HuH-7.5 (cell line): ENCODE measurements around the gene LPA.
"Not testable (repeated sequence)": the region's sequence is repeated elsewhere in the genome, so short reads cannot be mapped to it uniquely, and the experiment has no call there.

Source experiments
- DNase-seq: peaks from one replicate; pipeline ENCODE4 v3.0.0; 2011; ENCODE audit warnings: low spot score

LPA gene

GRCh38 chr6:160664198-160664597, at the start of gene LPA:
TSS of gene LPA (minus strand) at chr6:160664275. CDS start at chr6:160664214, 61 bp downstream.
- DNase-seq, result not testable (repeated sequence)

DNA sequence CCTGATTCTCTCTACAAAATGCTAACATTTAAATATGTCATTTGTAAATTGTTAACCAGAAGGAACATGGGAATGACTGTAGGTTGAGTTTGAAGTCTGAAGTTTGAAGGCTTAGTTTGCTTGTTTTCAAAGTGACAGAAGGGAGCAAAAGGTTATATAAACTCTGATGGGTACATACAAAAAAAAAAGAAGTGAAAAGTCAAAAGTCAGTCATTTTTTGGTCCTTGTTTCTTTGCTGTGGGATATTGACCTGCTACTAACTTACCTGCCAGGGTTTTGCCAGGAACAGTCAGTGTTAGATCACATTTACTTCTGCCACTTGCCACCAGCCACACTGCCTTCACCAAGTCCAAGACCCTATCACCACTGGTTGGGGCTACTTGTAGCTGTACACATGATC, 44.9 kb upstream of the LPA start:
- DNase-seq, result not testable (repeated sequence)

GRCh38 chr6:160704688-160705087, 40.6 kb upstream of the LPA start:
- not testable (repeated sequence) for DNase-seq

DNA sequence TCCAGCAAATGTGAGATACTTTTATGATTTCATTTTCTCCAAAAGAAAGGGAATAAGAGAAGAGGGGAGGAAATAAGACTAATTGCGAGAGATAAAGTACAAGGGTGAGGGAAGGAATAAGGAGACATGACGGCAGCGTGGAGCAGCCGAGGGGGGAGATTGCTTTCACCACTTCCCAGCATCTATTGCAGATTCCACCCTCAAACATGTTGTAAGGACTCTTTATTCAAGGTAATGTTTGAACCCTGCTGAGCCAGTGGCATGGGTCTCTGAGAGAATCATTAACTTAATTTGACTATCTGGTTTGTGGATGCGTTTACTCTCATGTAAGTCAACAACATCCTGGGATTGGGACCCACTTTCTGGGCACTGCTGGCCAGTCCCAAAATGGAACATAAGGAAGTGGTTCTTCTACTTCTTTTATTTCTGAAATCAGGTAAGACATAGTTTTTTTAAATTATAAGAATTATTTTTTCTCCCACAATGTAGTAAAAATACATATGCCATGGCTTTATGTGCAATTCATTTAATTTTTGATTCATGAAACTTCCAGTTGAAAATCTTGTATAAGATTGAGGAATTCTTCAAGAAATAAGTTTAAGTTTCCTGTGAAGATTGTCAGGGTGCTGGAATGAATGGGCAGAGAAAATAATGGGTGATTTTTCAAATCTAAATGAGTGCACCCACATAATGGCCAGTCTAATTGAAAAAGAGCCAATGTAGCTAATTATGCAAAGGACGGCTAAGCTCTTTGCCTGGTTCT, 38.0 kb upstream of the LPA start, which contains the start of gene PLG:
TSS of gene PLG (plus strand) at position 327 of the 763 bp plus-strand sequence. CDS start at position 388, 61 bp downstream.
- not testable (repeated sequence) for DNase-seq

GRCh38 chr6:160697826-160698225, 33.8 kb upstream of the LPA start:
- no peak for DNase-seq

- not testable (repeated sequence) for DNase-seq
Measured at GRCh38 chr6:160696884-160697283, 32.8 kb upstream of the LPA start.

DNA sequence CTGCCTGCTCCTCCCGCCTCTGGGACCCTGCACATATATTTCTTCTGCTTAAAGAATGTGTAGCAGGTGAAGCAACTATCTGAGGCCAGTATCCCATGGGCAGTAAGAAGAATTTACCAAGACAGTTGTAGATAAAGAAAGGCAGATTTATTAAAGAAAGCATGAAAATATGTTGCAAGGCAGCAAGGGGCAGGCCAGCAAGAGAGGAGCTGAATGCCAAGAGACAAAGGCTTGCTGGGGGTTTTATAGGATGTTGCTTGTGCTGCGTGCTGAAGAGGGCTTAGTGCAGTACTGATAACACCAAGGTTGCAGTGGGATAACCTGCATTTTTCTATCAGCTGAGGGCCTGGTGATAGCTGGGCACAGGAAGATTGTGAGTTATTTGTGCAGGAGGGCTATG, 31.5 kb upstream of the LPA start:
- DNase-seq, result not testable (repeated sequence)

GRCh38 chr6:160695025-160695424, 30.9 kb upstream of the LPA start:
- not testable (repeated sequence) for DNase-seq

GRCh38 chr6:160692369-160692959, 28.4 kb upstream of the LPA start:
- DNase-seq, result no peak

DNA sequence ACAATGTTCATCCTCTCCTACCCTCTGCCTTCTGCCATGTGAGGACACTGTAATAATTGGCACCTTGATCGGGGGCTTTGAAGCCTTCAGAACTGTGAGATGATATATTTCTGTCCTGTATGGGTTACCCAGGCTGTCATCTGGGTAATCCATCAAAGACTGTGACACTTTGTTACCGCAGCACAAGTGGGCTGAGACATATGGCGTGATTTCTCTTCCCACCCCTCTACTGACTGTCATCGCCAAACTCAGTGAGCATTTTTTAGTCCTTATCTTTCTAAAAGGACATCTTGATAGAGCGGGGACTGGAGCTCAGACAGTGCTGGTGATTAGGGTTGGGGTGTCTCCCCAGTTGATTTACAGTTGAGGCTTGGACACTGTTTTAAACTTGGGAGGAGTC, 27.5 kb upstream of the LPA start:
- no peak for DNase-seq

DNA sequence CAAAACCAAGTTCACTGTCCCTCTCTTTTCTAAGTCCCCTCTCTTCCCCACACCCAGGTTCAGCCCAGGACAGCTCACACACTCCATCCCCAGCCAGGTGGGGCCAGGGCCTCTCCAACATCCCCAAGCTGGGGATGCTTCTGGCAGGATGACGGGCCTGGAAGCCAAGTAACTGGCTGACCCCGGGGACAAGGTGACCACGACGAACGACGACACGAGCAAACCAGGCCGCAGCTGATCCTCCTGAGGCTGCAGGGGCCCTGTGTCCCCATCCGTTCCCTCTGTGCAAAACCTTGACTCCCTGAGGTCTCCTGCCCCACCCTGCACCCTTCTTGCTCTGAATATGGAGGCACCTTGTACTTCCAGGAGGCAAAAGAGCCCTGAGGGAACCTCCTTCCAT, 26.4 kb upstream of the LPA start:
- no peak for DNase-seq

DNA sequence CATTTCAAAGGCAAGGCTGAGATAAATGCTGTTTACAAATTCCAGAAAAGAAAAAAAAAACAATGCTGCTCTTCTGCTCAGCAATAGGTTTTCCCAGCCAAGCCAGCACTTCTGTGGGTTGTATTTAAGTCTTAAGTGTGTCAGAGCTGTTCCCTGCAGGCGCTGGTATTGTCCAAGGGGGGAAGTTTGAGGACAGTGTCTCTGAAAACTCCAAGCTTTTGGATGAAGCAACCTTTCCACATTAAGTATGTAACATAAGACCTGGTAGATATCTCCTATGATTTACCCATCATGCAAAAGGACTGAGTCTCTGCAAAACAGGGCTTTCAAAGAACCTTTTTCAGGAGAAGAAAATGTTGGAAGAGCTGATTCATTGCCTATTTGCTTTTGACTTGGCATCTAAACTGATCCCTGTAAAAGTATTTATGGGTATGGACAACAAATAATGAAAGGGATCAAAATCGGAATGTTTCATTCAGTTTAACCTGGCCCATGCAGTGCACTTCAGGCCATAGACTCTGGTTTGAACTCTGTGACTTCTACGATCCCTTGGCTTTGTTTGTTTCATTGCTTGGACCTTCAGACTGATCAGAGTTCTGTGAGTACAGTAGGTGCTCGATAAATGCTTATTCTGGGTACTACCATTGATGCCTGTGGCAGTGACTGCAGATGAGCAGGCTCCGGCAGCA, 21.8 kb upstream of the LPA start:
- no peak for DNase-seq

DNA sequence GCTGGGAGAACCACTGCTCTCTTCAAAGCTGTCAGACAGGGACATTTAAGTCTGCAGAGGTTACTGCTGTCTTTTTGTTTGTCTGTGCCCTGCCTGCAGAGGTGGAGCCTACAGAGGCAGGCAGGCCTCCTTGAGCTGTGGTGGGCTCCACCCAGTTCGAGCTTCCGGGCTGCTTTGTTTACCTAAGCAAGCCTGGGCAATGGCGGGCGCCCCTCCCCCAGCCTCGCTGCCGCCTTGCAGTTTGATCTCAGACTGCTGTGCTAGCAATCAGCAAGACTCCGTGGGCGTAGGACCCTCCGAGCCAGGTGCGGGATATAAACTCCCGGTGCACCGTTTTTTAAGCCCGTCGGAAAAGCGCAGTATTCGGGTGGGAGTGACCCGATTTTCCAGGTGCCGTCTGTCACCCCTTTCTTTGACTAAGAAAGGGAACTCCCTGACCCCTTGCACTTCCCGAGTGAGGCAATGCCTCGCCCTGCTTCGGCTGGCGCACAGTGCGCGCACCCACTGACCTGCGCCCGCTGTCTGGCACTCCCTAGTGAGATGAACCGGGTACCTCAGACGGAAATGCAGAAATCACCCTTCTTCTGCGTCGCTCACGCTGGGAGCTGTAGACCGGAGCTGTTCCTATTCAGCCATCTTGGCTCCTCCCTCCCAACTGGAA, 21.2 kb upstream of the LPA start:
- not testable (repeated sequence) for DNase-seq

DNA sequence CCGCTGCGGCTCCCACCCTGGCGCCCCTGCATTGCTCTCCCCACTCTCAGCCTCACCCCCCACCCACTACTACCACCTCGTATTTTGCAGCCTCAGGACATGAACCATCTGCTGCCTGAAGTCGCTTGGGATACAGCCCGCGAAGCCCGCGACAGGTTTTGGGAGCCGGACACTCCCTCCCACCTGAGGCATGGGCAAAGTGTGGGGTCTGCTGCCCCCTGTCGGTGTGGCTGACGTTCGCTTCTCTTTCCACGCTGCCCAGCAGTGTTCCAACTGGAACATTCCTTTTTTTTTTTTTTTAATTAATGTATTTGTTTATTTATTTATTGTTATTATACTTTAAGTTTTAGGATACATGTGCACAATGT, 15.3 kb upstream of the LPA start:
- no peak for DNase-seq

DNA sequence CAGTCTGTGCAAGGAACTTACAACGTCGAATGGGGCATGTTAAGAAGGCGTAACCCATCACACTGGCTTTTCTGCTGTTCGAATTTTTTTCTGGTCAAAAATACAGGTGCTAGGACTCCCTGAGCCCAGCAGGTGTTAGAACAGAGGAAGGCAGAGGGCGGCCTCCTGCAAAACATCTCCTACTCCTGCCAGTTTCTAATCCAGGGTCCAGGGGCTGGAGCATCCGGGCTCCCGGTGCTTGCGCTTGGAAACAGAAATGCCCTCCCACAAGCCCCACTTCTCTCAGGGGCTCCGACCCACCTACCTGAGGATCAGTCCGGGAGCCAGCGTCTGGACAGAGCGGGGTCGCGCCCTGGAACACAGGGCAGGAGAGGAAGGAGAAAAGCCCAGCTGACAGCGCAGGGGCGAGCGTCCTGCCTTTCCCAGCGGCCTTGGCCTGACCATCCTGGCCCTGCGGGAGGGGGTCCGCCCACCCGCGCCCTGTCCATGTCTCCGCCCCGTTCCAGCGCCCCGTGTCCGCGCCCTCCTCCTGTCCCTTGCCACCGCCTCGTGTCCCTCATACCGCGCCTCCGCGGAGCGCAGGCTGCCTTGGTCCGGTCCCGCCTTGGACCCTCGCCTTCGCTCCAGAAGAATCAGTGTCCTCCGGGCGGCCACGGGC, 14.8 kb upstream of the LPA start:
- DNase-seq, result no peak

DNA sequence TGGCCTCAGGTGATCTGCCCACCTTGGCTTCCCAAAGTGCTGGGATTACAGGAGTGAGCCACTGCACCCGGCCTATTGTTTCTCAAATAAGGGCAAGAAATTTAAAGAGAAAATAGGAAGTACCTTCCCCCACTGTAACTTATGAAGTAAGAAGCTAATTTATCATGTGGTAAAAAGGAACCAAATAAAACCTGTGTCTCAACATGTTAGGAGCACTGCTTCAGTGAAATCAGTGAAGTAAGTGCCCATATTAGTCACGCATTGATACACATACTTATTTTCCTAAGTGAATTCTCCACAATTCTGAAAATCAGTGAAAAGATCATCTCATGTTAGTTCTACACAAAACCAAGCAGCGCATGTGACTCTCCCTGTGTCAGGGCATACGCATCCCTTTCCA, 14.2 kb upstream of the LPA start:
- no peak for DNase-seq

GRCh38 chr6:160676418-160676817, 12.3 kb upstream of the LPA start:
- not testable (repeated sequence) for DNase-seq

DNA sequence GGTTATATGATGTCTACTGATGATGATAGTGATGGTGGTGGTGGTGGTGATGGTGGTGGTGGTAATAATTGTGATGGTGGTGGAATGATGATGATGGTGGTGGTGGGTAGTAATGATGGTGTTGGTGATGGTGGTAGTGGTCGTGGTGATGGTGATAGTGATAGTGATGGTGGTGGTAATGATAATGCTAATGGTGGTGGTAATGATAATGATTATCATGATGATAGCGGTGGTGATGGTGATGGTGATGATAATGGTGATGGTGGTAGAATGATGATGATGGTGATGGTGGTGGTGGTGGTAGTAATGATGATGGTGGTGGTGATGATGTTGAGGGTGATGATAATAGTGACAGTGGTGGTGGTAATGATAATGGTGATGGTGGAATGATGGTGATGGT, 4.5 kb upstream of the LPA start:
- DNase-seq, result no peak

DNA sequence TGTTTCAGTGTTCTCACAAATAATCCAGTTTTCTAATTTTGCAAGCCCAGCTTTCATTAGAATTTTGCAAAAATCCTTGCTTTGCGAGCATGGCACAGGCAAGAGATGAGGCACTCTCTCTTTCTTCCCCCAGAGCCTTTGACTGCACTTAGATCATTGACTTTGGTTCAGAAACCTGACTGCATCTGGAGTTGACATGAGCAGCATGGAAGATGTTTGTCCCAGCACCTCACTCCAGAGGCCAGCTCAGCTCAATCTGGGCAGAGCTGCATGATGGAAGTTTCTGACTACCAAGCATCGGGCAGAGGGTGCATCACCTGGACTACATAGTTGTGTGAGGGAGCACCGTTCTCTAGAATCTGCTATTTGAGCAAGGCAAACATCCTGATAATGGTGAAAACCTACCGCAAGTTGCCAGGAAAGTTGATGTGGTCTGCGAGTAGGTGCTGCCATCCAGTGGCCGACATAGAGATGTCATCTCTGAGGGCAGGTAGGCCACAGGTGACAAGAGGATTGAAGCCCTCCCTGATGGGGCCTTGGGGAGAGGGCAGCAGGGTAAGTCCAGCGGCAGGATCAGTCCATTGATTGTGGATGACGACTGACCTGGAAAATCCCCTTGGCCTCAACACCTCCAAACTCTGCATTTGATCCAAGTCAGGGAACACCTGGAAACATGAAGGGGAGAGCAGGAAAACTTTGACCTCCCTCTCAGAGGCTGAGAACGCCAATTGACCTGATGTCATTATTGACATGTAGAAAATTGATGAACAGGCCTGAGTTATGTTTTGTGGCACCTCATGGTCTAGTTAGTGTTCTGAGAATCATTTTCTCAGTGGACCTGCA, 3.8 kb upstream of the LPA start:
- DNase-seq, result peak; percentile 43

DNA sequence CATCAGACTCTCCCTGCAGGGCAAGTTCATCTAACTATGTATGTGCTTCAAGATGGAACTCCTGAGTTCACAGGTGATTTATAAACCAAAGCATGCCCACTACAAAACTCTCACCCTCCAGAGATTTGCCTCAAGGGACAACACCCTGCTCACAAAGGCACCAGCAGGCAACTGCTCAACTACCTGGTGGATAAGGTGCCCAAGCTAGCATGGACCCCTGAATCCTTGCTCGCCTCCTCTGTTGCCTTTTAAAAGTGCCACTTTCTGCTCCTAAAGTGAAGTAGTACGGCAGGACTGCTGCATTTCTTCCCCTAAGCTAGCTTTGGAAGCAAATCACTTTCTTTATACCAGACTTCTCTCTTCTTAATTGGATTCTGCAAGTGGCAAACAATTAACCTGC, 1.2 kb downstream of the LPA start:
- no peak for DNase-seq

DNA sequence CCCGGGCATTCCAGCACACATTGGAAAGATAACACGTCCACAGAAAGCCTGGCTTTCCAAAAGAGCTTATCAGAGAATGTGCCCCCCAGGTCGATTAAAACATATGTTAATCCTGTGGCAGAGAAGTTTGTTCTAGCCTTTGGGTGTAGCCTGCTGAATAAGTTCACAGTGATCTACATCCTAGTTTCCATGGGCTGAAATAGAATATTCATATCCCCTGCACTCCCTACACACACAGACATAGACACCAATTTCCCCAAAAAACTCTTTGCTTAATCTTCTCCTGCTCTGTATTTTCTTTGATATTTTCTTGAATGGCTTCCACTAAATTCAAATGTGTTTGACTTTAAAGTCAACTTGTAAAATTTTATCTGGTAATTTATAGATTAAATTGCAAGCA, 1.6 kb downstream of the LPA start:
- DNase-seq, result no peak
